RWPE2 (cell line): ENCODE results near the gene SMIM41.

ENCODE experiments used
- ATAC-seq: fragments of 200-7000 bp; cut with Tn5 transposase; 3 replicates; pipeline ENCODE4 v1.9.1; 2021; ENCODE audit warnings: low read depth
- DNase-seq: peaks from one replicate; pipeline ENCODE4 v3.0.0-alpha.2; 2020; ENCODE audit warnings: low spot score
- H3K27ac ChIP-seq: fragments of 450-650 bp; 2 replicates; pipeline ENCODE4 v1.5.1; 2017; ENCODE audit warnings: mild to moderate bottlenecking; ENCODE audit not compliant: poor library complexity, severe bottlenecking
- H3K27me3 ChIP-seq: fragments of 250-450 bp; sonication (Bioruptor Pico); 2 replicates; pipeline ENCODE4 v1.5.1; 2021; ENCODE audit warnings: mild to moderate bottlenecking, moderate library complexity; ENCODE audit not compliant: insufficient read depth, poor library complexity, severe bottlenecking
- H3K36me3 ChIP-seq: fragments of 250-450 bp; sonication (Bioruptor Pico); 2 replicates; pipeline ENCODE4 v1.5.1; 2020; ENCODE audit warnings: low read depth, mild to moderate bottlenecking, moderate library complexity
- H3K4me1 ChIP-seq: fragments of 250-450 bp; sonication (Bioruptor Pico); 2 replicates; pipeline ENCODE4 v1.5.1; 2021; ENCODE audit warnings: mild to moderate bottlenecking, moderate library complexity; ENCODE audit not compliant: insufficient read depth, poor library complexity, severe bottlenecking
- H3K4me3 ChIP-seq: fragments of 250-450 bp; sonication (Bioruptor Pico); 2 replicates; pipeline ENCODE4 v1.5.1; 2021; ENCODE audit warnings: mild to moderate bottlenecking, moderate library complexity; ENCODE audit not compliant: severe bottlenecking
- H3K9me3 ChIP-seq: fragments of 250-450 bp; sonication (Bioruptor Pico); 2 replicates; pipeline ENCODE4 v1.5.1; 2021; ENCODE audit warnings: mild to moderate bottlenecking, moderate library complexity; ENCODE audit not compliant: severe bottlenecking
- CTCF ChIP-seq: fragments of 450-650 bp; IDR thresholded peaks from one replicate; pipeline ENCODE4 v1.5.1; 2017; ENCODE audit warnings: mild to moderate bottlenecking, moderate library complexity; ENCODE audit not compliant: poor library complexity, severe bottlenecking

SMIM41 gene

GRCh38 chr12:52050116-52050757 lies 29.3 kb upstream of the SMIM41 start:
- TF ChIP-seq CTCF: no peak
- peak overlapping the region; percentile 64 for H3K4me3 ChIP-seq
- H3K9me3 ChIP-seq: no peaks in the 10 kb centered on the region
- H3K36me3 ChIP-seq: no peaks in the 10 kb centered on the region
- no peak for DNase-seq
- H3K4me1 ChIP-seq: peaks cover 7% of the 10 kb centered on the region
- H3K27me3 ChIP-seq: no peaks in the 10 kb centered on the region
- ATAC-seq: no peak
- peak overlapping the region; percentile 45 for H3K27ac ChIP-seq

- Histone ChIP-seq H3K36me3 (no peaks in the 10 kb centered on the region), H3K27me3 (no peaks in the 10 kb centered on the region), H3K4me3 (peak within 1 kb of the TSS; percentile 64), H3K27ac (peak within 1 kb of the TSS; percentile 45), H3K4me1 (peaks cover 7% of the 10 kb centered on the region), H3K9me3 (no peaks in the 10 kb centered on the region)
- peak; percentile 74 for ATAC-seq
- DNase-seq: peak; percentile 93
- TF ChIP-seq CTCF: peak; percentile 34
Observed at GRCh38 chr12:52050758-52051541, 28.6 kb upstream of the SMIM41 start, which contains the start of gene NR4A1. Gene NR4A1 (plus strand): TSS chr12:52051442. CDS start chr12:52054329, 2,887 bp downstream.

- TF ChIP-seq CTCF: no peak
- DNase-seq (no peak), ATAC-seq (peak; percentile 1; the same call in 1 of the 3 replicates)
- H3K36me3 ChIP-seq: no peaks in the 10 kb centered on the region
- peak overlapping the region; percentile 45 for H3K27ac ChIP-seq
- H3K4me3 ChIP-seq: no peak overlapping the region
- no peaks in the 10 kb centered on the region for H3K9me3 ChIP-seq
- no peaks in the 10 kb centered on the region for H3K27me3 ChIP-seq
- peaks cover 7% of the 10 kb centered on the region for H3K4me1 ChIP-seq
Observed at GRCh38 chr12:52052468-52053186, 26.9 kb upstream of the SMIM41 start.

- Histone ChIP-seq H3K4me1 (peaks cover 7% of the 10 kb centered on the region), H3K27me3 (no peaks in the 10 kb centered on the region), H3K9me3 (no peaks in the 10 kb centered on the region), H3K27ac (no peak overlapping the region), H3K4me3 (no peak overlapping the region), H3K36me3 (no peaks in the 10 kb centered on the region)
- no peak for ATAC-seq
- no peak for TF ChIP-seq CTCF
- no peak for DNase-seq
Observed at GRCh38 chr12:52053536-52054209, 25.8 kb upstream of the SMIM41 start.
